SK-N-SH (cell line): ENCODE data around the gene EFCAB6. TPM values are rescaled to one million over a fixed set of nuclear protein-coding genes. Genes with fewer than 3 reads are reported as not detected.

ENCODE experiments used
- CTCF ChIA-PET: fragments of 300-600, 350-600 bp; formaldehyde crosslinking; extraction: SDS; loops from one replicate; lab custom pipeline; 2021; lab: Yijun Ruan, JAX
- POLR2A ChIA-PET: fragments of 350-600 bp; sonication (Branson Sonifier 250); formaldehyde crosslinking; extraction: SDS; loops from one replicate; lab custom pipeline; 2020; ENCODE audit warnings: antibody characterized with exemption, inconsistent platforms; lab: Yijun Ruan, JAX
- DNase-seq: peaks from one replicate; pipeline ENCODE4 v3.0.0; 2012
- H2AFZ ChIP-seq: fragments of 200-600 bp; sonication (generic); 2 replicates; pipeline ENCODE4 v1.8.1; 2016; ENCODE audit warnings: antibody characterized with exemption, mild to moderate bottlenecking, low read depth
- H3F3A ChIP-seq: fragments of 200-600 bp; sonication (generic); replicated peaks from 2 replicates; pipeline ENCODE3; 2016; ENCODE audit warnings: antibody characterized with exemption, mild to moderate bottlenecking; ENCODE audit not compliant: insufficient read depth
- H3K27ac ChIP-seq, 2 experiments: fragments of 200-500 bp in 1 of 2; fragments of 200-600 bp in 1 of 2; sonication (Bioruptor generic) in 1 of 2; sonication (generic), shearing (Covaris generic) in 1 of 2; 2 replicates each; pipeline versions ENCODE4 v1.5.1 to v1.6.1; 2014 to 2016; ENCODE audit warnings: low read depth in 2 of 2, inconsistent platforms in 1 of 2, low read length in 1 of 2, mild to moderate bottlenecking in 1 of 2, mixed read lengths in 1 of 2
- H3K27me3 ChIP-seq: fragments of 200-600 bp; sonication (generic), shearing (Covaris generic); 2 replicates; pipeline ENCODE4 v1.6.1; 2016; ENCODE audit warnings: mixed run types; ENCODE audit not compliant: insufficient read depth
- H3K36me3 ChIP-seq, 2 experiments: fragments of 200-500 bp in 1 of 2; fragments of 200-600 bp in 1 of 2; sonication (Bioruptor generic) in 1 of 2; sonication (generic) in 1 of 2; replicated peaks in 1 of 2; 2 replicates each; pipeline versions ENCODE3 to v1.5.1; 2014 to 2016; ENCODE audit warnings: low read length in 1 of 2, mild to moderate bottlenecking in 1 of 2; ENCODE audit not compliant: insufficient read depth in 2 of 2, control insufficient read depth in 1 of 2
- H3K4me1 ChIP-seq, 2 experiments: fragments of 200-500 bp in 1 of 2; fragments of 200-600 bp in 1 of 2; sonication (Bioruptor generic) in 1 of 2; sonication (generic), shearing (Covaris generic) in 1 of 2; 2 replicates each; pipeline versions ENCODE4 v1.5.1 to v1.6.1; 2014 to 2016; ENCODE audit warnings: low read depth in 1 of 2, low read length in 1 of 2, mixed run types in 1 of 2; ENCODE audit not compliant: insufficient read depth in 2 of 2, control insufficient read depth in 1 of 2
- H3K4me2 ChIP-seq: fragments of 200-600 bp; sonication (generic), shearing (Covaris generic); 2 replicates; pipeline ENCODE4 v1.6.1; 2017; ENCODE audit warnings: mixed run types
- H3K4me3 ChIP-seq, 2 experiments: fragments of 200-500 bp in 1 of 2; fragments of 200-600 bp in 1 of 2; sonication (Bioruptor generic) in 1 of 2; sonication (generic), shearing (Covaris generic) in 1 of 2; 2 replicates each; pipeline versions ENCODE4 v1.5.1 to v1.8.1; 2014 to 2016; ENCODE audit warnings: low read depth in 2 of 2, inconsistent platforms in 1 of 2, low read length in 1 of 2, mild to moderate bottlenecking in 1 of 2, mixed read lengths in 1 of 2, moderate library complexity in 1 of 2
- H3K79me2 ChIP-seq: fragments of 200-600 bp; sonication (generic); 2 replicates; pipeline ENCODE4 v1.8.1; 2017; ENCODE audit warnings: mild to moderate bottlenecking; ENCODE audit not compliant: insufficient read depth
- H3K9ac ChIP-seq: fragments of 200-600 bp; sonication (generic); 2 replicates; pipeline ENCODE4 v1.6.1; 2017; ENCODE audit warnings: mixed run types
- H3K9me2 ChIP-seq: fragments of 200-600 bp; sonication (generic); 2 replicates; pipeline ENCODE4 v1.6.1; 2017; ENCODE audit warnings: mixed run types
- H3K9me3 ChIP-seq: fragments of 200-600 bp; sonication (generic); 2 replicates; pipeline ENCODE4 v1.6.1; 2017; ENCODE audit warnings: mixed run types, mild to moderate bottlenecking, moderate library complexity
- H4K20me1 ChIP-seq: fragments of 200-600 bp; sonication (generic); 2 replicates; pipeline ENCODE4 v1.6.1; 2017; ENCODE audit warnings: mild to moderate bottlenecking, mixed run types; ENCODE audit not compliant: insufficient read depth
- EZH2phosphoT487 ChIP-seq: fragments of 200-600 bp; sonication (generic); IDR thresholded peaks from 2 replicates; pipeline ENCODE4 v1.6.1; 2017; ENCODE audit warnings: low read depth, mixed run types, mild to moderate bottlenecking, antibody characterized with exemption, moderate library complexity, borderline replicate concordance
- FOSL2 ChIP-seq: IDR thresholded peaks from 2 replicates; pipeline ENCODE4 v1.4.0; 2012; ENCODE audit warnings: low read depth, mild to moderate bottlenecking, moderate library complexity, borderline replicate concordance
- FOXM1 ChIP-seq: IDR thresholded peaks from 2 replicates; pipeline ENCODE4 v1.4.0; 2012; ENCODE audit warnings: low read depth, mild to moderate bottlenecking
- MXI1 ChIP-seq: IDR thresholded peaks from 2 replicates; pipeline ENCODE4 v1.6.1; 2012; ENCODE audit warnings: mild to moderate bottlenecking, low read depth, low read length, improper control_type of control experiment
- NRF1 ChIP-seq: IDR thresholded peaks from 2 replicates; pipeline ENCODE4 v1.6.1; 2012; ENCODE audit warnings: low read depth, mild to moderate bottlenecking, low read length
- RCOR1 ChIP-seq: fragments of 150-350 bp; IDR thresholded peaks from 2 replicates; pipeline ENCODE4 v1.6.1; 2017; ENCODE audit warnings: antibody characterized with exemption, low read length
- RXRA ChIP-seq: IDR thresholded peaks from 2 replicates; pipeline ENCODE4 v1.4.0; 2012; ENCODE audit warnings: low read depth, mild to moderate bottlenecking, borderline replicate concordance
- SIN3A ChIP-seq: IDR thresholded peaks from 2 replicates; pipeline ENCODE4 v1.6.1; 2012; ENCODE audit warnings: low read depth, mild to moderate bottlenecking, low read length, moderate library complexity, borderline replicate concordance
- WGBS: methylation state at CpG from one replicate; pipeline ENCODE4 v1.1.6; 2017; ENCODE audit warnings: low lambda C conversion rate; 5-methylcytosine and 5-hydroxymethylcytosine counted together
- polyA plus RNA-seq, 3 experiments: library from polyadenylated mRNA; depleted of rRNA; stranded (reverse); fragments of >200 nt; gene quantifications; 2 replicates each; pipeline ENCODE4 v1.2.3, GENCODE V29; 2012
- TF ChIP-seq, protein P1 (sequence below): IDR thresholded peaks from 2 replicates; pipeline ENCODE4 v1.4.0; 2012; ENCODE audit warnings: low read depth
- TF ChIP-seq, protein P2 (sequence below): IDR thresholded peaks from 2 replicates; pipeline ENCODE4; 2012

Gene EFCAB6
- polyA plus RNA-seq, 1 of the 3 experiments (the other 2 are of a cell fraction), result 0.46 TPM

DNA sequence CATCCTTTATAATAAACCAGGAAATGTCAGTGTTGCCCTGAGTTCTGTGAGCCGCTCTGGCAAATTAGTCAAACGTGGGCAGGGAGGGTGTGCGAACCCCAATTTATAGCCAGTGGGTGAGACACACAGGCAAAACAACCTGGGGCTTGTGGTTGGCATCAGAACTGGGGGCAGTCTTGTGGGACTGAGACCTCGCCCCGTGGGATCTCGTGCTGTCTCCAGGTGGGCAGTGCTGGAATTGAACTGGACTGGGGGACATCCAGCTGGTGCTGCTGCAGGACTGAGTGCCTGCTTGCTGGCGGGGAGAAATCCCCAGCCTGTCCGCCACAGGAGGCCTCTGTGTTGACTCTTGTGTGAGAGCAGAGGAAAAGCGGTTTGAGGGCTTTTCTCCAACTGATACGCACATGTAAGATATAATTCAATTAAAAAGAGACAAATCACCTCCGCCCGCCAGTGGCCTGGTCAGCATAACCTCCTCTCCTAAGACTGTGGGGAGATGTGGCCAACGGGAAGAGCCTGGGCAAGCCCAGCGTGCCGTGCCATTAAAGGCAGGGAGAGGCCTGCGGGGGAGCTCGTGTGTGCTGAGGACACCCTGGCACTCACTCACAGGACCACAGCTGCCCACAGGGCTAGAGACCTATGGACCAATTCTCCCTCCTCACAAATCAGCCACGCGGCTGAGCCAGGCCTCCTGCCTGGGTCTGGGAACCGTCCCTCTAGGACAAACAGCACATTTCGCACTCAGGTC lies 31.9 kb upstream of the EFCAB6 start:
- H3K27ac ChIP-seq, result peak overlapping the region in 1 of 2 experiments; percentile 76; a peak in 2 of 4 replicates
- WGBS, result 68% methylated on average over 5 of the region's 21 CpGs

DNA sequence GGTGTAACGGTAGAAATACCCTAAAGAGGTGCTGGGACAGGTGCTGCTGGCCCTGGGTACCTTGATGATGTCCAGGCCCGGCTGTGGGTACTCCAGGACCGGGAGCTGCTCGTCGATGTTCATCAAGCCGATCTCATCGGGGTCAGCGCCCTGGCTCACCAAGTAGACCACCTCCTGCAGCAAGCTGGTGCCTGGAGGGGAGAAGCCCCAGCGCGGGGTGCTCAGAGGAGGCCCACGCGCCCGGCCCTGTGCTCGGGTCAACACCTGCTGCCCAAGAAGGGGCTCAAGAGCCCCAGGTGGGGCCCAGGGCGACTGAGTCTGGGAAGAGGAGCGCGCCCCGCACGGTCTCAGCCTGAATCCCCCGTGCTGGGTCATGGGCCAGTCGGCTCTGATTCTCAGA lies 29.6 kb upstream of the EFCAB6 start:
- H3K9ac ChIP-seq, result no peak overlapping the region
- CTCF ChIA-PET, result interaction anchor here (0.8 kb wide), 1 partner anchor 43 kb away, joined by 3 read pairs; no protein-coding TSS in a partner anchor
- no peak overlapping the region for H3K4me3 ChIP-seq
- H3K9me3 ChIP-seq, result no peaks in the 10 kb centered on the region
- peaks cover 0 to 22% of the 10 kb centered on the region in 2 experiments; a peak in 1 of 4 replicates for H3K4me1 ChIP-seq
- WGBS, result 100% methylated on average over 4 of the region's 21 CpGs
- POLR2A ChIA-PET, result no interaction called here
- no peaks in the 10 kb centered on the region for H3K36me3 ChIP-seq
- no peak overlapping the region for H3K4me2 ChIP-seq
- no peaks in the 10 kb centered on the region for H3K79me2 ChIP-seq
- no peaks in the 10 kb centered on the region for H3K9me2 ChIP-seq
- TF ChIP-seq SIN3A (no peak), RCOR1 (no peak), FOSL2 (no peak), FOXM1 (no peak), EZH2phosphoT487 (no peak), NRF1 (no peak)
- TF ChIP-seq, protein P1, sequence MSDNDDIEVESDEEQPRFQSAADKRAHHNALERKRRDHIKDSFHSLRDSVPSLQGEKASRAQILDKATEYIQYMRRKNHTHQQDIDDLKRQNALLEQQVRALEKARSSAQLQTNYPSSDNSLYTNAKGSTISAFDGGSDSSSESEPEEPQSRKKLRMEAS, result no peak
- TF ChIP-seq, protein P2, sequence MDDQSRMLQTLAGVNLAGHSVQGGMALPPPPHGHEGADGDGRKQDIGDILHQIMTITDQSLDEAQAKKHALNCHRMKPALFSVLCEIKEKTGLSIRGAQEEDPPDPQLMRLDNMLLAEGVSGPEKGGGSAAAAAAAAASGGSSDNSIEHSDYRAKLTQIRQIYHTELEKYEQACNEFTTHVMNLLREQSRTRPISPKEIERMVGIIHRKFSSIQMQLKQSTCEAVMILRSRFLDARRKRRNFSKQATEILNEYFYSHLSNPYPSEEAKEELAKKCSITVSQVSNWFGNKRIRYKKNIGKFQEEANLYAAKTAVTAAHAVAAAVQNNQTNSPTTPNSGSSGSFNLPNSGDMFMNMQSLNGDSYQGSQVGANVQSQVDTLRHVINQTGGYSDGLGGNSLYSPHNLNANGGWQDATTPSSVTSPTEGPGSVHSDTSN, result no peak
- no peaks in the 10 kb centered on the region for H3F3A ChIP-seq
- no peak overlapping the region for H2AFZ ChIP-seq
- H4K20me1 ChIP-seq, result no peaks in the 10 kb centered on the region
- no peak for DNase-seq
- H3K27me3 ChIP-seq, result no peaks in the 10 kb centered on the region
- no peak overlapping the region for H3K27ac ChIP-seq

More for the DNA sequence above, 31.9 kb upstream of the EFCAB6 start:
- H4K20me1 ChIP-seq, result no peaks in the 10 kb centered on the region
- no peak for TF ChIP-seq RXRA
- TF ChIP-seq MXI1, result peak; percentile 50; the same call in 1 of the 2 replicates
- TF ChIP-seq, all 33 proteins: peak for 1
- Histone ChIP-seq H3K9me3 (no peaks in the 10 kb centered on the region), H3K79me2 (no peaks in the 10 kb centered on the region), H3K4me2 (no peak overlapping the region), H3K9me2 (no peaks in the 10 kb centered on the region), H3K9ac (no peak overlapping the region), H2AFZ (no peak overlapping the region), H3K4me3 (no peak overlapping the region), H3F3A (no peaks in the 10 kb centered on the region), H3K36me3 (no peaks in the 10 kb centered on the region), H3K4me1 (peaks cover 0 to 38% of the 10 kb centered on the region in 2 experiments; a peak in 1 of 4 replicates), H3K27me3 (no peaks in the 10 kb centered on the region)
- CTCF ChIA-PET, result interaction anchor here (0.9 to 1.2 kb wide), 4 partner anchors 9 to 102 kb away, joined by 3 to 4 read pairs (median 3); no protein-coding TSS in a partner anchor
- DNase-seq, result peak; percentile 79
- POLR2A ChIA-PET, result interaction anchor here (0.8 to 0.9 kb wide), 2 partner anchors 13 to 14 kb away, joined by 3 read pairs; no protein-coding TSS in a partner anchor
